GM12891 (cell line): ENCODE results near the gene LRP1.

Experiments
- POLR2A ChIP-seq: IDR thresholded peaks from 2 replicates; pipeline ENCODE4 v1.6.1; 2011; ENCODE audit warnings: low read depth, low read length, control low read depth
- POLR2AphosphoS5 ChIP-seq: IDR thresholded peaks from 2 replicates; pipeline ENCODE4 v1.6.1; 2011; ENCODE audit warnings: low read depth, low read length, control low read depth
- SPI1 ChIP-seq: IDR thresholded peaks from 2 replicates; pipeline ENCODE4 v1.6.1; 2011; ENCODE audit warnings: low read depth, low read length, control low read depth

DNA sequence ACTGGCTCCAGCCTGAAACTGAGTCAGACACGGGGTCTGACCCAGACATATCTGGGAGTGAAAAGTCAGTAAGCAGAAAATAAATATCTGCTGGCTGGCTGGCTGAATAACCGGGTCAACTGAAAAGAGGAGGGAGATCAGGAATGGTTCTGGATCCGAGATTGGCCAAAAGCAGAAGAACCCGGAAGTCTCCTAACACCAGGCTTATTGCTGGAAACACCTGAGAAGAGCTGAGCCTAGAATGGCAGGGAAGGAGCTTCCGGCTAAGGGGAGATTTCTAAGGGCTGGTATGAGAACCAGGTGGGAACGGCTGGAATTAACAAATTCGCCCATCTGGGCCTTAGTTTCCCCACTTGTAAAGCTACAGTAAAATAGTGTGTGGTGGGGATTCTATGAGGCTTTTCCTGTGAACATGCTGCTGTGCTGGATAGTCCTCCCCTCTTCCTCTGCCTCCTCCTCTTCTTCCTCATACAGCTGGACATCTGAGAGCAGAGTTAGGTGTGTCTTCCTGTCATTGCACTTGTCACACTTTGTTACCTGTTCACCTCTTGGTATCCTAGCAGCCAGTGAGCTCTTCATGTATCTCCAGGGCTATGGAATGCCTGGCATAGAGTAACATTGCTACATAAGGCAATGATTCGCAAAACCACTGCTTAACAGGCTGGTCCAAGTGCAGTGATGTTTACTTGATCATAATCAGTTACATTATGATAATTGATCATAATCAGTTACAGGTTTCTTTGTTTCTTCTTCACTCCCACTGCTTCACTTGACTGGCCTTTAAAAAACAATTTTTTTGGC is 99.2 kb downstream of the LRP1 start:
- TF ChIP-seq POLR2AphosphoS5 (no peak), POLR2A (no peak), SPI1 (no peak)
